DOHH2 (cell line): ENCODE results near the gene COPG1.

Experiments
- EZH2phosphoT487 ChIP-seq: fragments of 200-600 bp; sonication (generic); IDR thresholded peaks from 2 replicates; pipeline ENCODE4 v1.6.1; 2017; ENCODE audit warnings: borderline replicate concordance, mild to moderate bottlenecking, antibody characterized with exemption, low read length, moderate library complexity, mixed read lengths
- TF ChIP-seq, protein P1 (sequence below): fragments of 200-600 bp; sonication (generic); IDR thresholded peaks from one replicate; pipeline ENCODE4 v1.5.1; 2014; ENCODE audit warnings: antibody characterized with exemption, mild to moderate bottlenecking, low read depth, low read length; ENCODE audit not compliant: poor library complexity, severe bottlenecking

DNA sequence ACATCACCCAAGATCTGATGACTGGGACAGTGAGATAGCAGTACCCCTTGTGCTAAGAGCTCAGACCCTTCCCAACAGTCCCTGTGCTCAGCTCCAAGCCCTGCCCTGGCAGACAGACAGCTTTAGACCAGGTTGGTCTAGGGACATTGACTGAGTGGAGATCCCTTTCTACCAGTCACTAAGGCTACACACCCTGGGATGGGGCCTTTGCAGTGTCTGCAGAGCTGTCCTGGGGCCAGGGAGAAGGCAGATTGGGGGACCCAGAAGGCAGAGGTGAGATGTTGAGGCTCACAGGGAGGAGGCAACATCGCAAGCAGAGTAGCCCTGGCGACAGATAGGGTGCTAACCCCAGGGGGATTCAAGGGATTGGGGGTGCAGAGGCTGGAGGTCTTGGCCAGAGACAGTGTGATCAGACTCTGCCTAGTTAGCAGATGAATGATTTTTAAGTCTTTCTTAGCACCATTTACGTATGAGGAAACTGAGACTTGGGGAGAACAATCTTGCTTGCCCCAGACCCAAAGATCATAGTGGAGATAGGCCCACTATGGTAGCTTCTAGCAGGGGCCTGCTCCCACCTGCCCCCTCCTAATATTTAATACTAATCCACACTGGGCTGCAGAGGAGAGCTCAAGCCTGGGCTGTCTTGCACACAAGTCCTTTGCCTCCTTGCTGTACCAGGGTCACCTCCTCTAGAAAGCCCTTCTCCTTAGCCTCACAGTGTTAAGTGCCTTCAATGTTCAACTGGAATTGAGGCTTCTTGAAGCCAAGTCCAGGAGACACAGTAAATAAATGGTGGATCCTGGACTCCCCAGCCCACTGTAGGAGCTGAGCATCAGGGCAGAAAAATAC lies 61.9 kb downstream of the COPG1 start:
- TF ChIP-seq, protein P1, sequence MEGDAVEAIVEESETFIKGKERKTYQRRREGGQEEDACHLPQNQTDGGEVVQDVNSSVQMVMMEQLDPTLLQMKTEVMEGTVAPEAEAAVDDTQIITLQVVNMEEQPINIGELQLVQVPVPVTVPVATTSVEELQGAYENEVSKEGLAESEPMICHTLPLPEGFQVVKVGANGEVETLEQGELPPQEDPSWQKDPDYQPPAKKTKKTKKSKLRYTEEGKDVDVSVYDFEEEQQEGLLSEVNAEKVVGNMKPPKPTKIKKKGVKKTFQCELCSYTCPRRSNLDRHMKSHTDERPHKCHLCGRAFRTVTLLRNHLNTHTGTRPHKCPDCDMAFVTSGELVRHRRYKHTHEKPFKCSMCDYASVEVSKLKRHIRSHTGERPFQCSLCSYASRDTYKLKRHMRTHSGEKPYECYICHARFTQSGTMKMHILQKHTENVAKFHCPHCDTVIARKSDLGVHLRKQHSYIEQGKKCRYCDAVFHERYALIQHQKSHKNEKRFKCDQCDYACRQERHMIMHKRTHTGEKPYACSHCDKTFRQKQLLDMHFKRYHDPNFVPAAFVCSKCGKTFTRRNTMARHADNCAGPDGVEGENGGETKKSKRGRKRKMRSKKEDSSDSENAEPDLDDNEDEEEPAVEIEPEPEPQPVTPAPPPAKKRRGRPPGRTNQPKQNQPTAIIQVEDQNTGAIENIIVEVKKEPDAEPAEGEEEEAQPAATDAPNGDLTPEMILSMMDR, result no peak
- no peak for TF ChIP-seq EZH2phosphoT487
